Measurements from ENCODE around the gene TSPAN4. TPM values are rescaled to one million over a fixed set of nuclear protein-coding genes. Genes with fewer than 3 reads are reported as not detected.

TSPAN4 gene
- total RNA-seq, 4 donors from 2014 or later, result 81.4 to 156 (median 129) TPM

DNA sequence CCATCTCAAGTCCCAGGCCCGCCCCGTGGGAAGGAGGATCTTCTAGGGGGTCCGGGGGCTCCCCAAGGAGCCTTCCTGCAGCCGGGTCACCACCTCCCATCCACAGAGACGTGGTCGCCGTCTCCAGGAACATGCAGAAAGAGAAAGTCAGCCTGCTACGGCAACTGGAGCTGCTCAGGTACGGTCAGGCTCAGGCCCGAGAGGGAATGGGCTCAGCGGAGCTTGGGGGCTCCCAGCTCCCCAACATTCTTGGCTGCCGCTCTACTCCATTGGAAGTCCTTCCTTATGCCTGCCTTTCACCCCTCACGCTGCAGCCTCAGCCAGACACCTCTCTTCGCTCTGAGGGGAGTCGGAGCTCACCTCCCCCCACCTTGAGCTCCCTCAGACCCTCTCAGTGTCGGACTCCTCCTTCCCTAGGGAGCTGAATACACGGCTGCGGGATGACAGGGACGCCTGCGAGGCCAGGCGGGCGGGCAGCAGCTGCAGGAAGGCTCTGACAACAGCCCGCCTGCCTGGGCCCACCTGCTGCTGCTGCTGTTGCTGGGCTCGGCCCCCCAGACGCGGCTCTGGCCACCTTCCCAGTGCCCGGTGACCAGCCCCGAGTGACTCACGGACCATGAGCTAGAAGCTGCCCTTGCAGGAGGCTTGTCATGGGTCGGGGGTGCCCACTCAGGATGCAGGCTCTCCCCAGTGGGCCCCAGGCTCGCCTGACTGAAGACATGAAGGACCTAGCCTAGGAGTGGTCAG is 11.4 kb upstream of the TSPAN4 start:
- 82% methylated on average over 7 of the region's 31 CpGs for WGBS
- peaks cover 86 to 96% (median 94%) of the 10 kb centered on the region in 4 donors for H3K4me1 ChIP-seq
- peaks cover 0 to 63% (median 51%) of the 10 kb centered on the region in 4 donors for H3K27me3 ChIP-seq
- H3K4me3 ChIP-seq, result peak overlapping the region in 2 of 4 donors; percentile 39 to 43
- no peak for TF ChIP-seq POLR2AphosphoS5 (IDR thresholded peaks at IDR 0.05)
- no peak for TF ChIP-seq EP300 (IDR thresholded peaks at IDR 0.05)
- TF ChIP-seq, protein P1, sequence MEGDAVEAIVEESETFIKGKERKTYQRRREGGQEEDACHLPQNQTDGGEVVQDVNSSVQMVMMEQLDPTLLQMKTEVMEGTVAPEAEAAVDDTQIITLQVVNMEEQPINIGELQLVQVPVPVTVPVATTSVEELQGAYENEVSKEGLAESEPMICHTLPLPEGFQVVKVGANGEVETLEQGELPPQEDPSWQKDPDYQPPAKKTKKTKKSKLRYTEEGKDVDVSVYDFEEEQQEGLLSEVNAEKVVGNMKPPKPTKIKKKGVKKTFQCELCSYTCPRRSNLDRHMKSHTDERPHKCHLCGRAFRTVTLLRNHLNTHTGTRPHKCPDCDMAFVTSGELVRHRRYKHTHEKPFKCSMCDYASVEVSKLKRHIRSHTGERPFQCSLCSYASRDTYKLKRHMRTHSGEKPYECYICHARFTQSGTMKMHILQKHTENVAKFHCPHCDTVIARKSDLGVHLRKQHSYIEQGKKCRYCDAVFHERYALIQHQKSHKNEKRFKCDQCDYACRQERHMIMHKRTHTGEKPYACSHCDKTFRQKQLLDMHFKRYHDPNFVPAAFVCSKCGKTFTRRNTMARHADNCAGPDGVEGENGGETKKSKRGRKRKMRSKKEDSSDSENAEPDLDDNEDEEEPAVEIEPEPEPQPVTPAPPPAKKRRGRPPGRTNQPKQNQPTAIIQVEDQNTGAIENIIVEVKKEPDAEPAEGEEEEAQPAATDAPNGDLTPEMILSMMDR (IDR thresholded peaks at IDR 0.05), result no peak
- no peak for TF ChIP-seq POLR2A (IDR thresholded peaks at IDR 0.05; ENCODE audit: low read depth)
- H3K9me3 ChIP-seq, result no peaks in the 10 kb centered on the region
- no peak overlapping the region for H3K27ac ChIP-seq (replicated peaks in 1 of 4)
- peaks cover 0 to 6% (median 5%) of the 10 kb centered on the region in 4 donors for H3K36me3 ChIP-seq
- no peak for DNase-seq (ENCODE audit: extremely low spot score)
- intact Hi-C loops (cut with DNase I), result no loop called here

DNA sequence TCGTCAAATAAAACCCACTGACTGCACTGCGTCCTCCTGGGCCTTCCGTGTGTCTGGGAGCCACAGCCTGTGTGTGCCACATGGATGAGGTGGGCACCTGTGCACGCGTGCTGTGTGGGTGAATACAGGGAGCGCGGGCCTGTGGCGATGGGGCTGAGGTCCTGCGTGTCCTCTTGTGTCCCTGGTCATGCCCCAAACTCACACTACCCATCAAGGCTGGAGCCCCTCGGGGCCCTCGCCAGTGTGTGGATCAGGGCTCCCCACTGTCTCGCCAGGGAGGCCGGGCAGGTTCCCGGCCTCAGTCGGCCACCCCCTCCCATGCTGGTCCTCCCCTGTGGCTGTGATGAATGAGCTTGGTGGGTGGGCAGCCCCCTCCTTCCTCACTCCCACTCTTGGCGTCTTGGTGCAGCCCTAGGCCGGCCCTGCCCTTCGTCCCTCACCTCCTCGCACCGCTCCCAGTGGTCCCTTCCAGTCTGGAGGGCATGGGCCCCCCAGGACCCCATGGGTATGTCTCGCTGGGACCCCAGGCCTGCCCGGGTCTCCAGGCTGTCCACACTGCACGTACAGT is 10.6 kb upstream of the TSPAN4 start:
- Histone ChIP-seq H3K27me3 (peaks cover 0 to 55% (median 43%) of the 10 kb centered on the region in 4 donors), H3K4me1 (peaks cover 86 to 96% (median 94%) of the 10 kb centered on the region in 4 donors), H3K9me3 (no peaks in the 10 kb centered on the region), H3K4me3 (peak overlapping the region; percentile 78 to 94 (median 84)), H3K36me3 (peaks cover 5 to 14% (median 13%) of the 10 kb centered on the region in 4 donors), H3K27ac (replicated peaks in 1 of 4) (peak overlapping the region; percentile 88 to 93 (median 90))
- WGBS, result 58% methylated on average over 22 of the region's 23 CpGs
- TF ChIP-seq, protein P1 (IDR thresholded peaks at IDR 0.05), result no peak
- TF ChIP-seq POLR2A (IDR thresholded peaks at IDR 0.05; ENCODE audit: low read depth), result no peak
- TF ChIP-seq POLR2AphosphoS5 (IDR thresholded peaks at IDR 0.05), result no peak
- no peak for TF ChIP-seq EP300 (IDR thresholded peaks at IDR 0.05)
- intact Hi-C loops (cut with DNase I), result no loop called here
- no peak for DNase-seq (ENCODE audit: extremely low spot score)

DNA sequence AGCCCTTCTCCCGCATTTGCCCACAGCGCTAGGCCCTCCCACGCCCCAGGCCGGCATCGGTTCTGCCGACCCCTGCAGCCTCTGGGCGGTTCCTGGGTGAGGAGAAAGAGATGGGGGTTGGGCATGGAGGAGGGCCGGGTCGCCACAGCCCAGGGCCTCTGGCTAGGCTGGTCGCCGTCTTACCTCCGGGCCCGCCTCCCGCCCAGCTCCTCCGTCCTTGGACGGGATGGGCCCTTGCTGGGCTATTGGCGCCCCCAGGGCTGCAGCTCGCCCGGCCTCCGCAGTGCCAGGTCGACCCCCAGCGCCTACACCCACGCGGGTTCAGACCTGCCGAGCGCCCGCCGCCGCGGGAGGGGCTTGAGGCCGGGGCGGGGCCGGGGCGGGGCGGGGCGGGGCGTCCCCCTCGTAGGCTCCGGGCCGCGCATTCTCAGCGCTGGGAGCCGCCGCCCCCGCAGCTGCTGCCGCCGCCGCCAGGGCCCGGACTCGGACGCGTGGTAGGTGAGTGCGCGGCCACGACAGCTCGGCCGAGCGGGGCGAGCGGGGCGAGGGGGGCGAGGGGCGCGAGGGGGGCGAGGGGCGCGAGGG is 10.0 kb upstream of the TSPAN4 start, which contains the start of gene CD151:
Gene CD151, plus strand, starts transcription at position 424 of the 585 bp plus-strand sequence. CDS start 3,118 bp downstream, outside the sequence.
- 10% methylated on average over 11 of the region's 67 CpGs for WGBS
- peak in 1 of 2 donors; percentile 76 for TF ChIP-seq POLR2AphosphoS5 (IDR thresholded peaks at IDR 0.05)
- TF ChIP-seq EP300 (IDR thresholded peaks at IDR 0.05), result no peak
- TF ChIP-seq POLR2A (IDR thresholded peaks at IDR 0.05; ENCODE audit: low read depth), result no peak
- TF ChIP-seq, protein P1 (IDR thresholded peaks at IDR 0.05), result peak in 1 of 3 experiments; percentile 41
- peaks cover 85 to 95% (median 94%) of the 10 kb centered on the region in 4 donors for H3K4me1 ChIP-seq
- H3K27ac ChIP-seq (replicated peaks in 1 of 4), result peak within 1 kb of the TSS; percentile 88 to 93 (median 90)
- H3K36me3 ChIP-seq, result peaks cover 11 to 19% (median 18%) of the 10 kb centered on the region in 4 donors
- intact Hi-C loops (cut with DNase I), result no loop called here
- DNase-seq (ENCODE audit: extremely low spot score), result no peak
- peak within 1 kb of the TSS; percentile 78 to 94 (median 84) for H3K4me3 ChIP-seq
- peaks cover 0 to 49% (median 37%) of the 10 kb centered on the region in 4 donors for H3K27me3 ChIP-seq
- no peaks in the 10 kb centered on the region for H3K9me3 ChIP-seq

DNA sequence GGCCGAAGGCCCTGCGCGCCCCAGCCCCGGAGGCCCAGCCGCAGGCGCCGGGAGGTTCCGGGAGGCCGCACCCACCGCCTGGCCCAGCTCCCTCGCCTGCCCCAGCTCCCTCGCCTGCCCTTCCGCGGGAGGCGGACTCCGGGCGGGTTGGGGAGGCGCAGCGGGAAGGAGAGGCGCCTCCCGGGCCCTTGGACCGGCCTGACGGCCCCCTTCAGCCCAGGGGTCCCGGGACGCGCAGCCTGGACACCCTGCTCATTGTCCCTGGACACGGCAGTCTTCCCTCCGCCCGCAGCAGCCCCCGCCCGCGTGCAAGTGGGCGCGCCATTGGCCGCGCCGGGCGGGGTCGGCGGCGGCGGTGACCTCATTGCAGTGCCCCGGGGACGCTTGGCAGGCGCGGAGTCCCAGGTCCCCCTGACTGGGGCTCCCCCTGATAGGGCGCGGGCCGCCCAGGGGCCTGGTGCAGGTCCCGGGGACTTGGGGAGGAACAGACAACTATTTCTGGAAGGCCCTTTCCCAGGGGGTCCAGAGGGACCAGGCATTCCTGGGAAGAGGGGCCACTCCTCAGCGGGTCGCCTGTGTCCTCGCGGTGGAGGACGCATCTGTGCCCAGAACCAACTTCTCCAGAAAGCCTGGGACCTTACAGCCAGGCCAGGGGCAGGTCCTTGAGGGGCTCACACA is 9.4 kb upstream of the TSPAN4 start:
- Histone ChIP-seq H3K27ac (replicated peaks in 1 of 4) (peak overlapping the region; percentile 88 to 93 (median 90)), H3K36me3 (peaks cover 17 to 26% (median 25%) of the 10 kb centered on the region in 4 donors), H3K4me1 (peaks cover 79 to 95% (median 92%) of the 10 kb centered on the region in 4 donors), H3K9me3 (no peaks in the 10 kb centered on the region), H3K4me3 (peak overlapping the region; percentile 78 to 94 (median 84)), H3K27me3 (peaks cover 0 to 43% (median 31%) of the 10 kb centered on the region in 4 donors)
- peak; percentile 19 for TF ChIP-seq POLR2A (IDR thresholded peaks at IDR 0.05; ENCODE audit: low read depth)
- TF ChIP-seq, protein P1 (IDR thresholded peaks at IDR 0.05), result no peak
- peak; percentile 35 to 55 for TF ChIP-seq POLR2AphosphoS5 (IDR thresholded peaks at IDR 0.05)
- WGBS, result under 1% methylated on average over 24 of the region's 55 CpGs
- no peak for DNase-seq (ENCODE audit: extremely low spot score)
- intact Hi-C loops (cut with DNase I), result no loop called here

All from esophagus muscularis mucosa (tissue), 4 donors.